HG02852 (cell line): ENCODE data around the gene CCBE1.

Experiments
- ATAC-seq: cut with Tn5 transposase; IDR thresholded peaks from one replicate; pipeline ENCODE4 v1.9.1; 2021; ENCODE audit warnings: mild to moderate bottlenecking, moderate library complexity; ENCODE audit not compliant: unreplicated experiment

CCBE1 gene

GRCh38 chr18:59509481-59510442, 187.5 kb downstream of the CCBE1 start:
- ATAC-seq: no peak

GRCh38 chr18:59505356-59505755, 191.9 kb downstream of the CCBE1 start:
- no peak for ATAC-seq

- no peak for ATAC-seq
Measured at GRCh38 chr18:59502274-59503175, 194.7 kb downstream of the CCBE1 start.

- no peak for ATAC-seq
Measured at GRCh38 chr18:59501920-59502273, 195.3 kb downstream of the CCBE1 start.

- peak; percentile 45 for ATAC-seq
Measured at GRCh38 chr18:59500765-59501164, 196.5 kb downstream of the CCBE1 start.

- ATAC-seq: no peak
Measured at GRCh38 chr18:59498506-59499086, 198.6 kb downstream of the CCBE1 start.

- no peak for ATAC-seq
Measured at GRCh38 chr18:59492756-59493421, 204.3 kb downstream of the CCBE1 start.

GRCh38 chr18:59488899-59489298, 208.3 kb downstream of the CCBE1 start:
- peak; percentile 79 for ATAC-seq

GRCh38 chr18:59485382-59485781, 211.8 kb downstream of the CCBE1 start:
- no peak for ATAC-seq

- no peak for ATAC-seq
Measured at GRCh38 chr18:59484561-59485328, 212.5 kb downstream of the CCBE1 start.

- no peak for ATAC-seq
Measured at GRCh38 chr18:59484131-59484530, 213.1 kb downstream of the CCBE1 start.

- no peak for ATAC-seq
Measured at GRCh38 chr18:59481436-59481835, 215.8 kb downstream of the CCBE1 start.

- no peak for ATAC-seq
Measured at GRCh38 chr18:59479776-59480175, 217.4 kb downstream of the CCBE1 start.

- ATAC-seq: no peak
Measured at GRCh38 chr18:59478591-59478990, 218.6 kb downstream of the CCBE1 start.

GRCh38 chr18:59477849-59478248, 219.4 kb downstream of the CCBE1 start:
- ATAC-seq: no peak

- ATAC-seq: no peak
Measured at GRCh38 chr18:59470561-59471121, 226.6 kb downstream of the CCBE1 start.

GRCh38 chr18:59469463-59470180, 227.6 kb downstream of the CCBE1 start:
- ATAC-seq: no peak

- ATAC-seq: no peak
Measured at GRCh38 chr18:59468821-59469220, 228.4 kb downstream of the CCBE1 start.

- ATAC-seq: no peak
Measured at GRCh38 chr18:59467497-59467896, 229.7 kb downstream of the CCBE1 start.
